Activated CD8-positive, alpha-beta T cell treated with anti-CD3 and anti-CD28 coated beads for 36 hours (primary cell): ENCODE results near the gene PATJ. TPM values are rescaled to one million over a fixed set of nuclear protein-coding genes. Genes with fewer than 3 reads are reported as not detected.

Experiments used
- ATAC-seq: fragments of 200-7000 bp; cut with Tn5 transposase; one replicate; pipeline ENCODE4 v1.10.0; 2021; ENCODE audit warnings: mild to moderate bottlenecking, moderate library complexity
- CTCF ChIA-PET: fragments of 350-600 bp; sonication (Branson Sonifier 250); formaldehyde crosslinking; loops from one replicate; lab custom pipeline; 2021; ENCODE audit warnings: antibody characterized with exemption; lab: Charles Lee
- POLR2A ChIA-PET: fragments of 350-600 bp; sonication (Branson Sonifier 250); formaldehyde crosslinking; loops from one replicate; lab custom pipeline; 2021; ENCODE audit warnings: antibody characterized with exemption; lab: Charles Lee
- DNase-seq: peaks from one replicate; pipeline ENCODE4 v3.0.0-alpha.2; 2020
- H3K27ac Mint-ChIP-seq: one replicate; pipeline ENCODE4 v1.8.0; 2021; ENCODE audit warnings: mild to moderate bottlenecking, mixed read lengths
- H3K27me3 Mint-ChIP-seq: one replicate; pipeline ENCODE4 v1.8.0; 2021; ENCODE audit warnings: mixed read lengths
- H3K36me3 Mint-ChIP-seq: one replicate; pipeline ENCODE4 v1.8.0; 2021; ENCODE audit warnings: low read depth, mixed read lengths
- H3K4me1 Mint-ChIP-seq: one replicate; pipeline ENCODE4 v1.8.0; 2021; ENCODE audit warnings: low read depth, mixed read lengths
- H3K4me3 Mint-ChIP-seq: one replicate; pipeline ENCODE4 v1.8.0; 2021; ENCODE audit warnings: mild to moderate bottlenecking, moderate library complexity, mixed read lengths
- H3K9me3 Mint-ChIP-seq: one replicate; pipeline ENCODE4 v1.8.0; 2021; ENCODE audit warnings: mixed read lengths
- intact Hi-C: fragments of 100-400 bp; cut with micrococcal nuclease; formaldehyde crosslinking; loops from one replicate; pipeline ENCODE4 v1.10.0; 2022
- total RNA-seq, 2 experiments: library from RNA; stranded (reverse); gene quantifications; one replicate each; pipeline ENCODE4 v1.2.3, GENCODE V29; 2021
- TF ChIP-seq, protein P1 (sequence below): fragments of 200-600 bp; IDR thresholded peaks from one replicate; pipeline ENCODE4 v1.8.0; 2022; ENCODE audit warnings: antibody characterized with exemption, mild to moderate bottlenecking

PATJ gene
- total RNA-seq, 2 experiments from 2014 or later: 8.1 to 9.2 TPM

DNA sequence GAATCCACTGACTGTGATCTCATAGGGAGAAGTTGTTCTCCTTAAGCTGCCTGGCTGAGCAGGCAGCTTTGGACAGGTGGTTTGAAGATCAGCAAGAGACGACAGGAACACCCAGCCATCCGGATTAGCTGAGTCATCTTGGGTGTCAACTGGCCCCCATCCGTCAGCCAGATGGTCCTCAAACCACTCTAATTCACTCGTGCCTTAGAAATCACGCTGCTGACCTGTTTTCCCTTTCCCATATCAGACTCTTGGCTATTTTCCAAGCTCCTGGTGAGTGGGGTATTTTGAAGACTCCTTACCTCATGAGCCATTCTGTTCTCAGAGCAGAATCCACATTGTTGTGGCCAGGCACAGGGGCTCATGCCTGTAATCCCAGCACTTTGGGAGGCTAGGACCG lies 303.3 kb downstream of the PATJ start:
- H3K9me3 Mint-ChIP-seq: no peaks in the 10 kb centered on the region
- intact Hi-C loops: no loop called here
- H3K27ac Mint-ChIP-seq: no peak overlapping the region
- no peak overlapping the region for H3K4me3 Mint-ChIP-seq
- ChIA-PET POLR2A (no interaction called here), CTCF (interaction anchor here (1.1 to 1.5 kb wide), 2 partner anchors 37 to 86 kb away, joined by 3 to 4 read pairs; no protein-coding TSS in a partner anchor)
- TF ChIP-seq, protein P1, sequence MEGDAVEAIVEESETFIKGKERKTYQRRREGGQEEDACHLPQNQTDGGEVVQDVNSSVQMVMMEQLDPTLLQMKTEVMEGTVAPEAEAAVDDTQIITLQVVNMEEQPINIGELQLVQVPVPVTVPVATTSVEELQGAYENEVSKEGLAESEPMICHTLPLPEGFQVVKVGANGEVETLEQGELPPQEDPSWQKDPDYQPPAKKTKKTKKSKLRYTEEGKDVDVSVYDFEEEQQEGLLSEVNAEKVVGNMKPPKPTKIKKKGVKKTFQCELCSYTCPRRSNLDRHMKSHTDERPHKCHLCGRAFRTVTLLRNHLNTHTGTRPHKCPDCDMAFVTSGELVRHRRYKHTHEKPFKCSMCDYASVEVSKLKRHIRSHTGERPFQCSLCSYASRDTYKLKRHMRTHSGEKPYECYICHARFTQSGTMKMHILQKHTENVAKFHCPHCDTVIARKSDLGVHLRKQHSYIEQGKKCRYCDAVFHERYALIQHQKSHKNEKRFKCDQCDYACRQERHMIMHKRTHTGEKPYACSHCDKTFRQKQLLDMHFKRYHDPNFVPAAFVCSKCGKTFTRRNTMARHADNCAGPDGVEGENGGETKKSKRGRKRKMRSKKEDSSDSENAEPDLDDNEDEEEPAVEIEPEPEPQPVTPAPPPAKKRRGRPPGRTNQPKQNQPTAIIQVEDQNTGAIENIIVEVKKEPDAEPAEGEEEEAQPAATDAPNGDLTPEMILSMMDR: no peak
- H3K27me3 Mint-ChIP-seq: no peaks in the 10 kb centered on the region
- ATAC-seq (no peak), DNase-seq (no peak)
- H3K4me1 Mint-ChIP-seq: no peaks in the 10 kb centered on the region
- H3K36me3 Mint-ChIP-seq: no peaks in the 10 kb centered on the region

DNA sequence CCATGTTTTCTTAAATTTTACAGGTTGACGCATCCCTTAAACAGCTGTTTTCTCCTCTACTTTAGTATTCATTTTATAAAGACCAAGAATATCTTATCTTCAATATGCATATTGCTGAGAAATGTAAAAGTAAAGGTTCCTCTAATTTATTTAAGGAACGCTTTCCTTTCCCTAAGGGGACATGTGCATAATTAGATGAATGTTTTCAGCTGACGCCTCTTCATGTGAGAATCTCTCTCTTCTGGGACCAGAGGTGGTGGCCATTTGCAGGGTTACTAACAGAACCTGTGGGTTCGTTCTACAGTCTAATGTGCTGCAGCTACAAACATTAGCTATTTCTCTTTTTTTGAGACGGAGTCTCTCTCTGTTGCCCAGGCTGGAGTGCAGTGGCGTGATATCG lies 304.6 kb downstream of the PATJ start:
- ChIA-PET CTCF (interaction anchor here (1.5 kb wide), 1 partner anchor 84 kb away, joined by 4 read pairs; no protein-coding TSS in a partner anchor), POLR2A (no interaction called here)
- no peak overlapping the region for H3K27ac Mint-ChIP-seq
- peaks cover under 1% of the 10 kb centered on the region for H3K36me3 Mint-ChIP-seq
- ATAC-seq (no peak), DNase-seq (no peak)
- intact Hi-C loops: no loop called here
- TF ChIP-seq, protein P1: no peak
- H3K4me1 Mint-ChIP-seq: peaks cover 1% of the 10 kb centered on the region
- H3K4me3 Mint-ChIP-seq: no peak overlapping the region
- no peaks in the 10 kb centered on the region for H3K27me3 Mint-ChIP-seq
- H3K9me3 Mint-ChIP-seq: no peaks in the 10 kb centered on the region

DNA sequence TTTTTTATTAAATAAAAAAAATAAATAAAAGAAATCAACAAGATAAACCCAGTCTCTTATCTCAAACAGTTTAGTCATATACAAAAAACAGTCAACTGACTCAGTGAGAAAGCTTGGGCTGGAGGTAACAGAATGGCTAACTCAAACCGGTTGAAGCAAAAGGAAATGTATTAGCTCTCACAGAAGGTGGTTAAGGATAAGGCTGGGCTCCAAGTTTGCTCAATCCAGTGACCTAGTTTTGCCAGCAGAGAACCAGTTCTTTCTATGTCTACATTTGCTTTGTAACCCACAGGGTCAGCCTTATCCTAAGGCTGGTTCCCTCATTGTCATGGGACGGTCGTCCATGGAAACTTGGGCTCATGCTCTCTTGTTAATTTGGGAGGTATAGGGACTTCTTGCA lies 307.9 kb downstream of the PATJ start:
- ChIA-PET CTCF (no interaction called here), POLR2A (no interaction called here)
- Mint-ChIP-seq H3K4me1 (peaks cover 2% of the 10 kb centered on the region), H3K9me3 (no peaks in the 10 kb centered on the region), H3K4me3 (no peak overlapping the region), H3K27me3 (no peaks in the 10 kb centered on the region), H3K36me3 (peaks cover 4% of the 10 kb centered on the region), H3K27ac (no peak overlapping the region)
- TF ChIP-seq, protein P1: no peak
- intact Hi-C loops: no loop called here
- ATAC-seq (no peak), DNase-seq (no peak)

DNA sequence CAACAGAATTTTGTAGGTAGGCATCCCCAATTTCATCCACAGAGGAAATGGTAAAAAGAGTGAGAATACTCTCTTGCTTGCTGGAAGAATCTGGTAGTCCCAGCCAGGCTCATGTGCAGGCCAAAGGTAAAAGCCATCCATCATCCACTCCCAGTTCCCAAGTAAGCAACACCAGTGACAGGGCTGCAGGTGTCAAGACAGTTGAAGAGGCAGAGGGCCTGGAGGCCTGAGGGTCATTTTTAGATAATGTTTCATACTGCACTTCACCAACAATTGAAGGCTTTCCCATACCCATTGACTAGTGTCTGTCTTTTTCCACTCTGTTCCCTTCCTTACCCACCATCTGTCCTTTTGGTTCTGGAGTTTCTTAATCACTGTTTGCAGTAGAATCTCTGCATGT lies 310.7 kb downstream of the PATJ start:
- Mint-ChIP-seq H3K36me3 (peaks cover 4% of the 10 kb centered on the region), H3K4me3 (no peak overlapping the region), H3K27ac (no peak overlapping the region), H3K9me3 (no peaks in the 10 kb centered on the region), H3K4me1 (peaks cover 2% of the 10 kb centered on the region), H3K27me3 (no peaks in the 10 kb centered on the region)
- TF ChIP-seq, protein P1: no peak
- no peak for ATAC-seq
- intact Hi-C loops: no loop called here
- CTCF ChIA-PET: interaction anchor here (1.2 kb wide), 1 partner anchor 15 kb away, joined by 3 read pairs; no protein-coding TSS in a partner anchor
- no peak for DNase-seq
- POLR2A ChIA-PET: no interaction called here

DNA sequence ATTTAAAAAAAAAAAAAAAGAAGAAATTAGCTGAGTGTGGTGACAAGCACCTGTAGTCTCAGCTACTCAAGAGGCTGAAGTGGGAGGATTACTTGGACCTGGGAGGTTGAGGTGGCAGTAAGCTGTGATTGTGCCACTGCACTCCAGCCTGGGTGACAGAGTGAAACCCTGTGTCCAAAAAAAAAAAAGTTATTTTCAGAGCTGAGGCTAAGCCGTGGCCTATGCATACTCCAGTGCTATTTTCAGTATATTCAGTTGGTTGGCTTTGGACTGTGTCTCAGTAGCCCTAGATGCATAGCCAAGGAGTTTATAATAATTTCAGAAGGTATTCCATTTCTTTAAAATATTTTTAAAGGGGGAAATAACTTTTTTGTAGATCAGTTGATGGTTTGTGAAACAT lies 311.9 kb downstream of the PATJ start:
- ChIA-PET POLR2A (no interaction called here), CTCF (interaction anchor here (1.0 to 1.2 kb wide), 2 partner anchors 15 to 16 kb away, joined by 3 read pairs; no protein-coding TSS in a partner anchor)
- H3K9me3 Mint-ChIP-seq: no peaks in the 10 kb centered on the region
- peaks cover 2% of the 10 kb centered on the region for H3K4me1 Mint-ChIP-seq
- intact Hi-C loops: no loop called here
- H3K4me3 Mint-ChIP-seq: no peak overlapping the region
- peaks cover 4% of the 10 kb centered on the region for H3K36me3 Mint-ChIP-seq
- DNase-seq (no peak), ATAC-seq (no peak)
- no peaks in the 10 kb centered on the region for H3K27me3 Mint-ChIP-seq
- H3K27ac Mint-ChIP-seq: no peak overlapping the region
- TF ChIP-seq, protein P1: no peak
